Heart right ventricle (tissue), 16 donors: ENCODE measurements around the gene ZNF525. TPM values are rescaled to one million over a fixed set of nuclear protein-coding genes. Genes with fewer than 3 reads are reported as not detected.
A peak's percentile ranks its signal among the peaks of the same experiment; 100 is the strongest.
"Not testable (repeated sequence)": the region's sequence is repeated elsewhere in the genome, so short reads cannot be mapped to it uniquely, and the experiment has no call there.

Experiments
- ATAC-seq, 8 donors: fragments of 200-7000 bp; cut with Tn5 transposase; one replicate each; pipeline ENCODE4 v1.9.1; 2020; ENCODE audit warnings: mild to moderate bottlenecking in 8 of 8, moderate library complexity in 8 of 8, moderate number of reproducible peaks in 1 of 8
- DNase-seq, 2 donors: peaks; one replicate each; pipeline ENCODE4 v3.0.0-alpha.2; 2020
- H3K27ac ChIP-seq, 10 donors: fragments of 200-600 bp; sonication (generic) in 2 of 10; one replicate each; pipeline versions ENCODE4 v1.5.0 to v1.8.0; 2020 to 2022; ENCODE audit warnings: mild to moderate bottlenecking in 3 of 10
- H3K27me3 ChIP-seq, 7 donors: fragments of 200-600 bp; one replicate each; pipeline ENCODE4 v1.8.0; 2021 to 2022; ENCODE audit warnings: mild to moderate bottlenecking in 2 of 7
- H3K36me3 ChIP-seq, 9 donors: fragments of 200-600 bp; sonication (generic) in 1 of 9; one replicate each; pipeline versions ENCODE4 v1.5.0 to v1.8.0; 2020 to 2022; ENCODE audit warnings: mild to moderate bottlenecking in 2 of 9
- H3K4me1 ChIP-seq, 9 donors: fragments of 200-600 bp; sonication (generic) in 1 of 9; one replicate each; pipeline versions ENCODE4 v1.5.0 to v1.8.0; 2020 to 2022; ENCODE audit warnings: mild to moderate bottlenecking in 4 of 9
- H3K4me3 ChIP-seq, 10 donors: fragments of 200-600 bp; sonication (generic) in 2 of 10; one replicate each; pipeline versions ENCODE4 v1.5.0 to v1.8.0; 2020 to 2022; ENCODE audit warnings: mild to moderate bottlenecking in 7 of 10, moderate library complexity in 2 of 10
- H3K9me3 ChIP-seq, 11 donors: fragments of 200-600 bp in 10 of 11; sonication (generic) in 2 of 11; one replicate each; pipeline versions ENCODE4 v1.5.0 to v1.8.0; 2013 to 2022; ENCODE audit warnings: mild to moderate bottlenecking in 2 of 11, control low read depth in 1 of 11, moderate library complexity in 1 of 11
- CTCF ChIP-seq, 9 donors: fragments of 200-600 bp; sonication (generic) in 2 of 9; IDR thresholded peaks; one replicate each; pipeline versions ENCODE4 v1.5.0 to v1.8.0; 2021 to 2022; ENCODE audit warnings: antibody characterized with exemption in 9 of 9, mild to moderate bottlenecking in 5 of 9, moderate library complexity in 1 of 9
- WGBS, 2 donors: extraction: QIAGEN DNeasy Blood & Tissue Kit; methylation state at CpG; one replicate each; pipeline ENCODE4 v1.1.7; 2013; ENCODE audit warnings: inconsistent platforms in 1 of 2; 5-methylcytosine and 5-hydroxymethylcytosine counted together
- intact Hi-C, 10 donors: fragments of 100-400 bp; cut with DNase I; formaldehyde crosslinking; loops; one replicate each; pipeline versions ENCODE4 v1.11.1 to v1.14.2; 2022
- polyA plus RNA-seq, 2 donors: library from polyadenylated mRNA; stranded (reverse); fragments of 200-250 nt; gene quantifications; one replicate each; pipeline ENCODE4 v1.2.3, GENCODE V29; 2013
- total RNA-seq, 10 donors: library from RNA; stranded (reverse); fragmentation: NEBNext Ultra II Directional in 3 of 10; extraction: Animal tissue kit (Norgen Biotek cat#: 25700) in 3 of 10; gene quantifications; one replicate each; pipeline versions ENCODE4 v1.2.1 to v1.2.4, GENCODE V29; 2021 to 2023
- donor health status: Arrhythmogenic right ventricular cardiomyopathy.
- donor health status: ischemic (EF 13 %, LVEDD 7.1; RV severe dilation, severe dysfunction).
- donor health status: healthy with polysubstance abuse.
- donor health status: DM: no; HTN: yes; CAD: no.
- donor health status: DM: no; HTN: no; CAD: no.
- donor health status: ischemic (EF 25% LVEDD 6.9; RV normal size, moderate dysfunction).
- donor health status: ischemic (EF 25% LVEDD 5.7; RV mildly dilated, moderate dysfunction).
- donor health status: healthy.
- donor health status: DM: yes; HTN: yes; CAD: no.
- donor health status: Ischemic cardiomyopathy.
- donor health status: ischemic (EF 35%, LVEDD 5.7; RV mildly dilated, moderate dysfunction).
- donor health status: nonischemic (EF 11% LVEDD 7.7; RV severe dilation, severe dysfunction).
- donor health status: DM: yes; HTN: yes; CAD: no.
- donor health status: PGD.
- donor health status: ischemic (EF 29% LVEDD 5.4; RV normal size, mild dysfunction).
- donor health status: nonischemic (EF 23%, LVEDD 6.1; RV moderate dilation, normal function).

ZNF525 gene
- total and polyA plus RNA-seq, 12 donors, result 2.1 to 4.8 (median 3.4) TPM

GRCh38 chr19:53409505-53410204, 44.1 kb downstream of the ZNF525 start:
- DNase-seq (no peak), ATAC-seq (no peak)
- Histone ChIP-seq H3K4me3 (no peak overlapping the region), H3K27ac (no peak overlapping the region), H3K27me3 (no peaks in the 10 kb centered on the region), H3K4me1 (no peaks in the 10 kb centered on the region), H3K9me3 (peaks cover 0 to 95% (median 42%) of the 10 kb centered on the region in 11 donors), H3K36me3 (peaks cover 3 to 69% (median 37%) of the 10 kb centered on the region in 9 donors)
- 90 to 91% methylated on average over 7 of the region's 7 CpGs for WGBS, 2 donors
- no peak for TF ChIP-seq CTCF (IDR thresholded peaks at IDR 0.05)
- intact Hi-C loops, result no loop called here

GRCh38 chr19:53420520-53421315, 55.2 kb downstream of the ZNF525 start:
- H3K27me3 ChIP-seq, H3K4me3 ChIP-seq, DNase-seq, H3K27ac ChIP-seq, ATAC-seq, H3K4me1 ChIP-seq, H3K36me3 ChIP-seq: not testable (repeated sequence)
- intact Hi-C loops, result loop anchor here in 6 of 10 donors (10.0 kb wide), 3 partner anchors 84 to 324 kb away; no protein-coding TSS in a partner anchor
- 61% methylated on average over 11 of the region's 11 CpGs for WGBS, 2 donors
- H3K9me3 ChIP-seq, result peaks cover 0 to 18% (median 0%) of the 10 kb centered on the region in 11 donors

GRCh38 chr19:53422551-53422950, 57.0 kb downstream of the ZNF525 start:
- no peak overlapping the region for H3K4me3 ChIP-seq
- DNase-seq (no peak), ATAC-seq (no peak)
- peaks cover 0 to 6% (median 0%) of the 10 kb centered on the region in 11 donors for H3K9me3 ChIP-seq
- no peak for TF ChIP-seq CTCF (IDR thresholded peaks at IDR 0.05)
- no peaks in the 10 kb centered on the region for H3K4me1 ChIP-seq
- 60 to 70% methylated on average over 5 of the region's 5 CpGs for WGBS, 2 donors
- no peaks in the 10 kb centered on the region for H3K36me3 ChIP-seq
- H3K27ac ChIP-seq, result no peak overlapping the region
- H3K27me3 ChIP-seq, result no peaks in the 10 kb centered on the region
- intact Hi-C loops, result loop anchor here in 6 of 10 donors (10.0 kb wide), 3 partner anchors 82 to 322 kb away; no protein-coding TSS in a partner anchor

- H3K27me3 ChIP-seq, result not testable (repeated sequence)
- 7 to 9% methylated on average over 7 to 11 of the region's 13 CpGs for WGBS, 2 donors
Observed at GRCh38 chr19:53423074-53423473, 57.6 kb downstream of the ZNF525 start.

GRCh38 chr19:53423680-53424079, 58.2 kb downstream of the ZNF525 start:
- H3K36me3 ChIP-seq, H3K9me3 ChIP-seq, H3K27me3 ChIP-seq, H3K4me1 ChIP-seq, H3K4me3 ChIP-seq, H3K27ac ChIP-seq, DNase-seq: not testable (repeated sequence)
- intact Hi-C loops, result loop anchor here in 7 of 10 donors (2.0 to 10.0 kb wide), 4 partner anchors 81 to 323 kb away; no protein-coding TSS in a partner anchor
- peak in 6 of 8 donors; percentile 48 to 87 (median 68) for ATAC-seq
- WGBS, 2 donors, result 34 to 40% methylated on average over 8 of the region's 8 CpGs
- peak in 3 of 9 donors; percentile 13 to 29 (median 16) for TF ChIP-seq CTCF (IDR thresholded peaks at IDR 0.05)

More at GRCh38 chr19:53423074-53423473, 57.6 kb downstream of the ZNF525 start:
- H3K36me3 ChIP-seq, DNase-seq, H3K9me3 ChIP-seq, H3K4me1 ChIP-seq: not testable (repeated sequence)
- peak; percentile 45 to 77 (median 64) for ATAC-seq
- peak overlapping the region in 1 of 10 donors; percentile 48 for H3K27ac ChIP-seq
- peak overlapping the region in 1 of 10 donors; percentile 34 for H3K4me3 ChIP-seq
- intact Hi-C loops, result loop anchor here in 6 of 10 donors (10.0 kb wide), 3 partner anchors 82 to 322 kb away; no protein-coding TSS in a partner anchor
